GM20431 (cell line): ENCODE data around the gene PRDM15.

ENCODE experiments used
- in situ Hi-C: fragments of 300-500 bp; cut with MseI, MboI; formaldehyde crosslinking; loops from one replicate; pipeline ENCODE4 v1.15.0; 2020; ENCODE audit warnings: low sequenced_read_pairs; ENCODE audit not compliant: unreplicated experiment

The PRDM15 gene

GRCh38 chr21:41758550-41758949 lies 120.6 kb downstream of the PRDM15 start:
- in situ Hi-C loops = no loop called here

GRCh38 chr21:41755934-41756773 lies 123.0 kb downstream of the PRDM15 start:
- in situ Hi-C loops = no loop called here

- in situ Hi-C loops = no loop called here
These were observed 123.7 kb downstream of the PRDM15 start for GRCh38 chr21:41755258-41755933.

- in situ Hi-C loops = no loop called here
These were observed 124.7 kb downstream of the PRDM15 start for GRCh38 chr21:41754479-41754891.

- in situ Hi-C loops = no loop called here
These were observed 125.9 kb downstream of the PRDM15 start for GRCh38 chr21:41753006-41753898.

- in situ Hi-C loops = no loop called here
These were observed 126.9 kb downstream of the PRDM15 start for GRCh38 chr21:41752231-41752681.

- in situ Hi-C loops = no loop called here
These were observed 127.5 kb downstream of the PRDM15 start for GRCh38 chr21:41751611-41752011.

- in situ Hi-C loops = no loop called here
These were observed 128.5 kb downstream of the PRDM15 start for GRCh38 chr21:41750532-41751151.

- in situ Hi-C loops = no loop called here
These were observed 129.1 kb downstream of the PRDM15 start for GRCh38 chr21:41750051-41750450.

- in situ Hi-C loops = no loop called here
These were observed 129.9 kb downstream of the PRDM15 start for GRCh38 chr21:41749286-41749685.
